WTC11 (cell line): Measurements from ENCODE around the gene LIMS2.

Source experiments
- ATF1 ChIP-seq: sonication (generic); formaldehyde crosslinking; IDR thresholded peaks from 2 replicates; pipeline ENCODE4 v1.8.1; 2023; ENCODE audit warnings: mild to moderate bottlenecking, moderate library complexity, missing genetic modification reagents
- ESRRA ChIP-seq: sonication (generic); formaldehyde crosslinking; IDR thresholded peaks from 2 replicates; pipeline ENCODE4 v1.8.1; 2022; ENCODE audit warnings: mild to moderate bottlenecking, missing genetic modification reagents, borderline replicate concordance
- NR2C2 ChIP-seq: sonication (generic); formaldehyde crosslinking; IDR thresholded peaks from 2 replicates; pipeline ENCODE4 v1.8.0; 2022; ENCODE audit warnings: mild to moderate bottlenecking, missing genetic modification reagents
- ZNF121 ChIP-seq: sonication (generic); formaldehyde crosslinking; IDR thresholded peaks from 2 replicates; pipeline ENCODE4 v1.8.0; 2023; ENCODE audit warnings: missing genetic modification reagents
- TF ChIP-seq, protein P1 (sequence below): sonication (generic); formaldehyde crosslinking; IDR thresholded peaks from 2 replicates; pipeline ENCODE4 v1.8.1; 2022; ENCODE audit warnings: low read depth, missing genetic modification reagents, borderline replicate concordance
- TF ChIP-seq, protein P2 (sequence below): fragments of 200-600 bp; IDR thresholded peaks from 2 replicates; pipeline ENCODE4 v1.8.0; 2022; ENCODE audit warnings: antibody characterized with exemption
- TF ChIP-seq, protein P3 (sequence below): sonication (generic); formaldehyde crosslinking; conservative IDR thresholded peaks from 2 replicates; pipeline ENCODE4 v1.8.1; 2022; ENCODE audit warnings: mild to moderate bottlenecking, missing genetic modification reagents
- TF ChIP-seq, protein P4 (sequence below): sonication (generic); formaldehyde crosslinking; IDR thresholded peaks from 2 replicates; pipeline ENCODE4 v1.8.1; 2022; ENCODE audit warnings: low read depth, mild to moderate bottlenecking, moderate library complexity, missing genetic modification reagents, borderline replicate concordance

DNA sequence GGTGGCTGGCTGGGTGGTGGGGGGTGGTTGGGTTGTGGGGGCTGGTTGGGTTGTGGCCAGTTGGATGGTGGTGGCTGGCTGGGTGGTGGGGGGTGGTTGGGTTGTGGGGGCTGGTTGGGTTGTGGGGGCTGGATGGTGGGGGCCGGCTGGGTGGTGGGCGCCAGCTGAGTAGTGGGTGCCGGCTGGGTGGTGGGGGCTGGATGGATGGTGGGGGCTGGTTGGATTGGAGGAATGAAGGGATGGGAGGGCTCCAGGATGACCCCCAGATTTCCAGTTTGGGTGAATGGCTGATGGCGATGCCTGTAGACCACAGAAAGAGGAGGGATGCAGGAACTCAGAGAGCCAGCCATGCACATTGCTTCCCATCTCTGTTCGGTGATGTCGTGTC is 56.1 kb downstream of the LIMS2 start:
- TF ChIP-seq, protein P1, sequence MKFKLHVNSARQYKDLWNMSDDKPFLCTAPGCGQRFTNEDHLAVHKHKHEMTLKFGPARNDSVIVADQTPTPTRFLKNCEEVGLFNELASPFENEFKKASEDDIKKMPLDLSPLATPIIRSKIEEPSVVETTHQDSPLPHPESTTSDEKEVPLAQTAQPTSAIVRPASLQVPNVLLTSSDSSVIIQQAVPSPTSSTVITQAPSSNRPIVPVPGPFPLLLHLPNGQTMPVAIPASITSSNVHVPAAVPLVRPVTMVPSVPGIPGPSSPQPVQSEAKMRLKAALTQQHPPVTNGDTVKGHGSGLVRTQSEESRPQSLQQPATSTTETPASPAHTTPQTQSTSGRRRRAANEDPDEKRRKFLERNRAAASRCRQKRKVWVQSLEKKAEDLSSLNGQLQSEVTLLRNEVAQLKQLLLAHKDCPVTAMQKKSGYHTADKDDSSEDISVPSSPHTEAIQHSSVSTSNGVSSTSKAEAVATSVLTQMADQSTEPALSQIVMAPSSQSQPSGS, result no peak
- TF ChIP-seq, protein P2, sequence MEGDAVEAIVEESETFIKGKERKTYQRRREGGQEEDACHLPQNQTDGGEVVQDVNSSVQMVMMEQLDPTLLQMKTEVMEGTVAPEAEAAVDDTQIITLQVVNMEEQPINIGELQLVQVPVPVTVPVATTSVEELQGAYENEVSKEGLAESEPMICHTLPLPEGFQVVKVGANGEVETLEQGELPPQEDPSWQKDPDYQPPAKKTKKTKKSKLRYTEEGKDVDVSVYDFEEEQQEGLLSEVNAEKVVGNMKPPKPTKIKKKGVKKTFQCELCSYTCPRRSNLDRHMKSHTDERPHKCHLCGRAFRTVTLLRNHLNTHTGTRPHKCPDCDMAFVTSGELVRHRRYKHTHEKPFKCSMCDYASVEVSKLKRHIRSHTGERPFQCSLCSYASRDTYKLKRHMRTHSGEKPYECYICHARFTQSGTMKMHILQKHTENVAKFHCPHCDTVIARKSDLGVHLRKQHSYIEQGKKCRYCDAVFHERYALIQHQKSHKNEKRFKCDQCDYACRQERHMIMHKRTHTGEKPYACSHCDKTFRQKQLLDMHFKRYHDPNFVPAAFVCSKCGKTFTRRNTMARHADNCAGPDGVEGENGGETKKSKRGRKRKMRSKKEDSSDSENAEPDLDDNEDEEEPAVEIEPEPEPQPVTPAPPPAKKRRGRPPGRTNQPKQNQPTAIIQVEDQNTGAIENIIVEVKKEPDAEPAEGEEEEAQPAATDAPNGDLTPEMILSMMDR, result no peak
- TF ChIP-seq ATF1 (CRISPR knock-in tag) (no peak), NR2C2 (CRISPR knock-in tag) (no peak), ESRRA (no peak), ZNF121 (CRISPR knock-in tag) (no peak)
- TF ChIP-seq, protein P3, sequence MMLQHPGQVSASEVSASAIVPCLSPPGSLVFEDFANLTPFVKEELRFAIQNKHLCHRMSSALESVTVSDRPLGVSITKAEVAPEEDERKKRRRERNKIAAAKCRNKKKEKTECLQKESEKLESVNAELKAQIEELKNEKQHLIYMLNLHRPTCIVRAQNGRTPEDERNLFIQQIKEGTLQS, result no peak
- TF ChIP-seq, protein P4, sequence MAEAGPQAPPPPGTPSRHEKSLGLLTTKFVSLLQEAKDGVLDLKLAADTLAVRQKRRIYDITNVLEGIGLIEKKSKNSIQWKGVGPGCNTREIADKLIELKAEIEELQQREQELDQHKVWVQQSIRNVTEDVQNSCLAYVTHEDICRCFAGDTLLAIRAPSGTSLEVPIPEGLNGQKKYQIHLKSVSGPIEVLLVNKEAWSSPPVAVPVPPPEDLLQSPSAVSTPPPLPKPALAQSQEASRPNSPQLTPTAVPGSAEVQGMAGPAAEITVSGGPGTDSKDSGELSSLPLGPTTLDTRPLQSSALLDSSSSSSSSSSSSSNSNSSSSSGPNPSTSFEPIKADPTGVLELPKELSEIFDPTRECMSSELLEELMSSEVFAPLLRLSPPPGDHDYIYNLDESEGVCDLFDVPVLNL, result no peak
